K562 (cell line): ENCODE measurements around the gene MFAP5. TPM values are rescaled to one million over a fixed set of nuclear protein-coding genes. Genes with fewer than 3 reads are reported as not detected.
"Not testable (repeated sequence)": the region's sequence is repeated elsewhere in the genome, so short reads cannot be mapped to it uniquely, and the experiment has no call there.

Experiments used
- ATAC-seq: fragments of 200-7000 bp; cut with Tn5 transposase; 3 replicates; pipeline ENCODE4 v1.9.1; 2020; ENCODE audit warnings: moderate library complexity
- BruUV-seq: library from RNA; stranded (reverse); fragments of 400-500 nt; replicated peaks from 2 replicates; lab custom pipeline; 2021; lab: Mats Ljungman, UMichigan
- CTCF ChIA-PET: fragments of 300-600 bp; formaldehyde crosslinking; extraction: SDS; loops from one replicate; lab custom pipeline; 2021; ENCODE audit warnings: low intra/inter-chr PET ratio; lab: Yijun Ruan, JAX
- POLR2A ChIA-PET: fragments of 300-600, 350-650 bp; sonication (Branson Sonifier 250); formaldehyde crosslinking; extraction: SDS; loops from one replicate; lab custom pipeline; 2021; ENCODE audit warnings: antibody characterized with exemption, inconsistent platforms; lab: Yijun Ruan, JAX
- DNase-seq, 4 experiments: peaks; one replicate each; pipeline versions ENCODE4 v3.0.0 to v3.0.0-alpha.2; 2011 to 2018; ENCODE audit warnings: low spot score in 3 of 4, mixed read lengths in 3 of 4; ENCODE audit errors: extremely low read depth in 1 of 4
- FAIRE-seq: peaks from 2 replicates; lab custom pipeline; 2011; peaks lifted over from hg19 to GRCh38; lab: Jason Lieb, UNC
- H2AFZ ChIP-seq: 2 replicates; pipeline ENCODE4 v1.6.0; 2011; ENCODE audit warnings: low read depth, low read length, control low read depth, inconsistent platforms
- H3K27ac ChIP-seq: fragments of 200-600 bp; 3 replicates; pipeline ENCODE4 v1.8.0; 2011; ENCODE audit warnings: low read depth, mild to moderate bottlenecking, control low read depth, inconsistent platforms, low read length, moderate library complexity, mixed read lengths; ENCODE audit errors: extremely low read depth
- H3K27me3 ChIP-seq, 2 experiments: fragments of 300-600 bp in 1 of 2; 2 replicates in 1 of 2; 3 replicates in 1 of 2; pipeline versions ENCODE4 v1.6.0 to v1.8.0; 2011; ENCODE audit warnings: inconsistent platforms in 2 of 2, low read length in 2 of 2, mild to moderate bottlenecking in 1 of 2, mixed read lengths in 1 of 2, moderate library complexity in 1 of 2; ENCODE audit not compliant: control insufficient read depth in 2 of 2, insufficient read depth in 2 of 2
- H3K36me3 ChIP-seq: fragments of 300-600 bp; 3 replicates; pipeline ENCODE4 v1.8.0; 2011; ENCODE audit warnings: mild to moderate bottlenecking, low read length, inconsistent platforms; ENCODE audit not compliant: control insufficient read depth, insufficient read depth
- H3K4me1 ChIP-seq, 2 experiments: fragments of 200-600 bp in 1 of 2; replicated peaks in 1 of 2; 2 replicates in 1 of 2; 3 replicates in 1 of 2; pipeline versions ENCODE4 v1.5.1 to v1.8.0; 2011; ENCODE audit warnings: inconsistent platforms in 2 of 2, low read length in 2 of 2, mild to moderate bottlenecking in 1 of 2, mixed read lengths in 1 of 2, moderate library complexity in 1 of 2; ENCODE audit not compliant: control insufficient read depth in 2 of 2, insufficient read depth in 2 of 2
- H3K4me2 ChIP-seq: 2 replicates; pipeline ENCODE4 v1.6.1; 2011; ENCODE audit warnings: low read length, control low read depth, inconsistent platforms, mixed read lengths; ENCODE audit not compliant: insufficient read depth
- H3K4me3 ChIP-seq: fragments of 200-600 bp; sonication (generic), shearing (Covaris generic); 2 replicates; pipeline ENCODE4 v1.5.1; 2016; ENCODE audit warnings: control low read depth, inconsistent platforms
- H3K79me2 ChIP-seq: fragments of 200-600 bp; 3 replicates; pipeline ENCODE4 v1.8.0; 2011; ENCODE audit warnings: low read length, inconsistent platforms; ENCODE audit not compliant: control insufficient read depth, insufficient read depth
- H3K9ac ChIP-seq, 2 experiments: 2 replicates each; pipeline versions ENCODE4 v1.6.0 to v1.6.1; 2011; ENCODE audit warnings: low read depth in 2 of 2, low read length in 2 of 2, control low read depth in 1 of 2, inconsistent platforms in 1 of 2, mild to moderate bottlenecking in 1 of 2, mixed read lengths in 1 of 2; ENCODE audit not compliant: insufficient read depth in 1 of 2
- H3K9me1 ChIP-seq: one replicate; pipeline ENCODE4 v1.6.0; 2011; ENCODE audit warnings: inconsistent platforms, mild to moderate bottlenecking, low read length, moderate library complexity; ENCODE audit not compliant: control insufficient read depth, insufficient read depth
- H3K9me3 ChIP-seq: replicated peaks from 2 replicates; pipeline ENCODE4 v1.5.1; 2011; ENCODE audit warnings: low read depth, low read length, inconsistent platforms; ENCODE audit not compliant: control insufficient read depth, insufficient read depth
- H4K20me1 ChIP-seq: replicated peaks from 2 replicates; pipeline ENCODE4 v1.6.1; 2011; ENCODE audit warnings: low read length, inconsistent platforms, mixed read lengths; ENCODE audit not compliant: control insufficient read depth, insufficient read depth
- ARID2 ChIP-seq: fragments of 450-650 bp; IDR thresholded peaks from 2 replicates; pipeline ENCODE4 v1.6.1; 2017; ENCODE audit warnings: antibody characterized with exemption, mild to moderate bottlenecking
- CBX5 ChIP-seq: IDR thresholded peaks from 2 replicates; pipeline ENCODE4 v1.6.1; 2014; ENCODE audit warnings: low read depth, borderline replicate concordance
- ERF ChIP-seq: fragments of 450-650 bp; formaldehyde crosslinking; IDR thresholded peaks from 2 replicates; pipeline ENCODE4 v1.4.0; 2020; ENCODE audit warnings: mild to moderate bottlenecking, mixed read lengths
- HMG20A ChIP-seq: fragments of 450-650 bp; formaldehyde crosslinking; conservative IDR thresholded peaks from 2 replicates; pipeline ENCODE4 v1.4.0; 2020; ENCODE audit warnings: mild to moderate bottlenecking, mixed read lengths
- MBD1 ChIP-seq: fragments of 250-450 bp; sonication (Bioruptor Pico); IDR thresholded peaks from 2 replicates; pipeline ENCODE4 v1.8.0; 2022; ENCODE audit warnings: inconsistent platforms
- PHB2 ChIP-seq: fragments of 450-650 bp; IDR thresholded peaks from 2 replicates; pipeline ENCODE4 v1.6.1; 2017; ENCODE audit warnings: low read depth
- POLR2H ChIP-seq: IDR thresholded peaks from 2 replicates; pipeline ENCODE4 v1.6.1; 2016; ENCODE audit warnings: missing genetic modification characterization, low read depth, mild to moderate bottlenecking, control low read depth, missing compliant biosample characterization, moderate library complexity
- PTBP1 ChIP-seq: fragments of 200-400 bp; formaldehyde crosslinking; IDR thresholded peaks from 2 replicates; pipeline ENCODE4 v1.6.1; 2017; ENCODE audit warnings: low read depth, low read length
- PURB ChIP-seq: sonication (generic); formaldehyde crosslinking; IDR thresholded peaks from 2 replicates; pipeline ENCODE4 v1.9.0; 2021; ENCODE audit warnings: low read depth, mild to moderate bottlenecking, missing genetic modification reagents
- SREBF1 ChIP-seq: fragments of 150-350 bp; IDR thresholded peaks from 2 replicates; pipeline ENCODE4 v1.6.1; 2014; ENCODE audit warnings: antibody characterized with exemption, low read depth, low read length, borderline replicate concordance
- TCF15 ChIP-seq: fragments of 250-450 bp; sonication (Bioruptor Pico); IDR thresholded peaks from 2 replicates; pipeline ENCODE4 v1.8.0; 2022; ENCODE audit warnings: moderate library complexity, mild to moderate bottlenecking, inconsistent platforms
- YY1 ChIP-seq, 3 experiments: IDR thresholded peaks; 2 replicates each; pipeline ENCODE4 v1.6.1; 2011; ENCODE audit warnings: low read length in 2 of 3, mild to moderate bottlenecking in 2 of 3, moderate library complexity in 2 of 3, borderline replicate concordance in 1 of 3, control low read depth in 1 of 3, low read depth in 1 of 3; ENCODE audit not compliant: insufficient read depth in 3 of 3, insufficient replicate concordance in 2 of 3, control insufficient read depth in 1 of 3, insufficient read length in 1 of 3; ENCODE audit errors: extremely low read depth in 1 of 3
- ZNF699 ChIP-seq: fragments of 250-450 bp; sonication (Bioruptor Pico); IDR thresholded peaks from 2 replicates; pipeline ENCODE4 v1.8.0; 2021; ENCODE audit warnings: mild to moderate bottlenecking, moderate library complexity; ENCODE audit not compliant: insufficient replicate concordance
- ZNF785 ChIP-seq: fragments of 250-450 bp; sonication (Bioruptor Pico); IDR thresholded peaks from 2 replicates; pipeline ENCODE4 v1.4.0; 2020; ENCODE audit warnings: mild to moderate bottlenecking
- WGBS: fragments of 100-300 bp; shearing (Covaris generic); methylation state at CpG from one replicate; pipeline ENCODE4 v1.1.6; 2016; ENCODE audit warnings: low coverage, mixed read lengths; ENCODE audit not compliant: insufficient coverage; ENCODE audit errors: missing lambda C conversion rate; 5-methylcytosine and 5-hydroxymethylcytosine counted together
- in situ Hi-C: fragments of 300-500 bp; cut with MboI; formaldehyde crosslinking; loops from 4 replicates; pipeline ENCODE4 v1.15.0; 2018; ENCODE audit warnings: inconsistent platforms, mixed read lengths
- intact Hi-C: fragments of 100-400 bp; cut with micrococcal nuclease; formaldehyde crosslinking; loops from 2 replicates; pipeline ENCODE4 v1.14.2; 2022
- polyA plus RNA-seq, 8 experiments: library from polyadenylated mRNA; depleted of rRNA in 4 of 8; stranded (reverse) in 5 of 8; unstranded in 3 of 8; fragments of >200 nt; fragmentation: Nextera tagmentation in 2 of 8; fragmentation: Illumina TruSeq in 1 of 8; extraction: Ambion mirVana in 2 of 8; extraction: Trizol in 1 of 8; gene quantifications; 2 replicates each; pipeline versions ENCODE4 v1.2.1 to v1.2.3, GENCODE V29; 2011 to 2014; ENCODE audit warnings: inconsistent platforms in 1 of 8, missing spikeins in 1 of 8
- total RNA-seq, 7 experiments: library from RNA; depleted of rRNA in 6 of 7; stranded (reverse); fragments of >200 nt in 6 of 7; fragmentation: Illumina TruSeq in 2 of 7; extraction: Trizol in 2 of 7; gene quantifications; 2 replicates each; pipeline versions ENCODE4 v1.2.1 to v1.2.3, GENCODE V29; 2011 to 2021; ENCODE audit warnings: low replicate concordance in 1 of 7

The MFAP5 gene
- total and polyA plus RNA-seq, 9 of the 15 experiments (the other 6 are each of a cell fraction or from before 2014, with no cell fraction given), result not detected

- CTCF ChIA-PET, in situ Hi-C loops, DNase-seq, intact Hi-C loops, POLR2A ChIA-PET, H3K27ac ChIP-seq, H3K9ac ChIP-seq, H3K36me3 ChIP-seq, H3K4me1 ChIP-seq, H3K9me1 ChIP-seq, H3K79me2 ChIP-seq, H3K4me2 ChIP-seq, H3K4me3 ChIP-seq, H3K9me3 ChIP-seq, ATAC-seq, FAIRE-seq, H4K20me1 ChIP-seq, BruUV-seq, H2AFZ ChIP-seq: not testable (repeated sequence)
- WGBS, result 0% methylated on average over 6 of the region's 9 CpGs
- H3K27me3 ChIP-seq, result peaks cover 10 to 30% of the 10 kb centered on the region in 2 experiments; a peak in 3 of 5 replicates
Measured at GRCh38 chr12:8635342-8636006, 27.2 kb downstream of the MFAP5 start.

- Histone ChIP-seq H3K36me3 (no peaks in the 10 kb centered on the region), H3K9me3 (no peaks in the 10 kb centered on the region), H3K4me3 (no peak overlapping the region), H3K9me1 (no peaks in the 10 kb centered on the region), H3K9ac (no peak overlapping the region), H3K4me1 (no peaks in the 10 kb centered on the region), H3K27me3 (peaks cover 5 to 10% of the 10 kb centered on the region in 2 experiments; a peak in 3 of 5 replicates), H3K27ac (no peak overlapping the region), H3K4me2 (no peak overlapping the region), H2AFZ (no peak overlapping the region), H4K20me1 (no peaks in the 10 kb centered on the region), H3K79me2 (no peaks in the 10 kb centered on the region)
- intact Hi-C loops, result no loop called here
- ChIA-PET CTCF (no interaction called here), POLR2A (interaction anchor here (1.5 kb wide), 1 partner anchor 12 kb away, joined by 5 read pairs; no protein-coding TSS in a partner anchor)
- in situ Hi-C loops, result no loop called here
- DNase-seq (no peak), ATAC-seq (no peak), FAIRE-seq (no peak)
- WGBS, result 0% methylated on average over 4 of the region's 4 CpGs
- no TSS peak for BruUV-seq
- no peak for TF ChIP-seq SREBF1
- TF ChIP-seq ERF (CRISPR knock-in tag), result no peak
- no peak for TF ChIP-seq HMG20A (CRISPR knock-in tag)
- no peak for TF ChIP-seq POLR2H (tag)
- TF ChIP-seq ARID2, result no peak
- no peak for TF ChIP-seq TCF15 (CRISPR knock-in tag)
- TF ChIP-seq MBD1, result no peak
- TF ChIP-seq PTBP1, result no peak
- TF ChIP-seq PURB, result no peak
- no peak for TF ChIP-seq PHB2
- TF ChIP-seq YY1 (IDR thresholded peaks at IDR 0.05; ENCODE audit: borderline replicate concordance in 1 of 3, control insufficient read depth in 1 of 3, extremely low read depth in 1 of 3, insufficient read depth in 3 of 3, insufficient read length in 1 of 3, insufficient replicate concordance in 2 of 3, low read depth in 1 of 3, low read length in 2 of 3), result no peak
- no peak for TF ChIP-seq CBX5
- no peak for TF ChIP-seq ZNF699 (CRISPR knock-in tag)
- no peak for TF ChIP-seq ZNF785 (CRISPR knock-in tag)
Measured at GRCh38 chr12:8630131-8630530, 32.5 kb downstream of the MFAP5 start.
